Calu3 (cell line): Measurements from ENCODE around the gene PLEKHA5. TPM values are rescaled to one million over a fixed set of nuclear protein-coding genes. Genes with fewer than 3 reads are reported as not detected.

Source experiments
- BruUV-seq: library from RNA; stranded (reverse); fragments of 400-500 nt; replicated peaks from 2 replicates; lab custom pipeline; 2021; lab: Mats Ljungman, UMichigan
- CTCF ChIA-PET: fragments of 300-600 bp; sonication (Branson Sonifier 250); formaldehyde crosslinking; loops from one replicate; lab custom pipeline; 2022; ENCODE audit warnings: antibody characterized with exemption; lab: Charles Lee
- DNase-seq: peaks from one replicate; pipeline ENCODE4 v3.0.0; 2022
- H3K27ac Mint-ChIP-seq: one replicate; pipeline ENCODE4 v1.8.0; 2022; ENCODE audit warnings: mixed read lengths; ENCODE audit not compliant: unreplicated experiment
- H3K27me3 Mint-ChIP-seq: one replicate; pipeline ENCODE4 v1.8.0; 2022; ENCODE audit warnings: mixed read lengths; ENCODE audit not compliant: unreplicated experiment
- H3K36me3 Mint-ChIP-seq: one replicate; pipeline ENCODE4 v1.8.0; 2022; ENCODE audit warnings: mild to moderate bottlenecking, moderate library complexity, mixed read lengths; ENCODE audit not compliant: insufficient read depth, unreplicated experiment
- H3K4me1 Mint-ChIP-seq: one replicate; pipeline ENCODE4 v1.8.0; 2022; ENCODE audit warnings: mild to moderate bottlenecking, low read depth, mixed read lengths; ENCODE audit not compliant: unreplicated experiment
- H3K4me3 Mint-ChIP-seq: one replicate; pipeline ENCODE4 v1.8.0; 2022; ENCODE audit warnings: mild to moderate bottlenecking, low read depth, moderate library complexity, mixed read lengths; ENCODE audit not compliant: unreplicated experiment
- H3K9me3 Mint-ChIP-seq: one replicate; pipeline ENCODE4 v1.8.0; 2022; ENCODE audit warnings: low read depth, mixed read lengths; ENCODE audit not compliant: unreplicated experiment
- intact Hi-C: fragments of 100-400 bp; cut with micrococcal nuclease; formaldehyde crosslinking; loops from one replicate; pipeline ENCODE4 v1.10.0; 2022; ENCODE audit not compliant: unreplicated experiment
- total RNA-seq: library from RNA; stranded (reverse); gene quantifications from 2 replicates; pipeline ENCODE4 v1.2.3, GENCODE V29; 2022
- TF ChIP-seq, protein P1 (sequence below): fragments of 200-600 bp; IDR thresholded peaks from one replicate; pipeline ENCODE4 v1.8.0; 2022; ENCODE audit warnings: antibody characterized with exemption; ENCODE audit not compliant: unreplicated experiment

Gene PLEKHA5
- total RNA-seq, 1 experiment from 2014 or later, result 57.9 TPM

DNA sequence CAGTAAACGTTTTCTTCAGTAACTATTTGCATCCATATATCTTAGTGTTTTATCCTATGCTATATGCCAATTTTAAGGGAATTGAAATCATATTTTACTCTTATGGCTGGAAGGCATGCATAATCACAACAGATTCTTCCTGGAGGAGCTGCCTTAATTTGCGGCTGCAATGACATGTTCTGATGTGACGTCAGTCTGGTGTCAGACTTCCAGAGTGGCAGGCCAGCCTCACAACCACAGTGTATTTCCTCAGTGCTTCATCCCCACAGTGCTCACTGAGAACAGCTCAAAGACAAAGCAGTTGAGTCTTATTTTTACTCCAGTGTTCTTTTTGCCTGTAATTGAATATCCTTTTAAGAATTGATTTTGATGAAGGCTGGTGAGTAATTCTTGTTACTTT lies 107.1 kb downstream of the PLEKHA5 start:
- Mint-ChIP-seq H3K9me3 (no peaks in the 10 kb centered on the region), H3K4me3 (no peak overlapping the region), H3K36me3 (no peaks in the 10 kb centered on the region), H3K27me3 (no peaks in the 10 kb centered on the region), H3K4me1 (peaks cover 24% of the 10 kb centered on the region), H3K27ac (no peak overlapping the region)
- intact Hi-C loops, result no loop called here
- CTCF ChIA-PET, result no interaction called here
- no TSS peak for BruUV-seq
- DNase-seq, result no peak
- TF ChIP-seq, protein P1, sequence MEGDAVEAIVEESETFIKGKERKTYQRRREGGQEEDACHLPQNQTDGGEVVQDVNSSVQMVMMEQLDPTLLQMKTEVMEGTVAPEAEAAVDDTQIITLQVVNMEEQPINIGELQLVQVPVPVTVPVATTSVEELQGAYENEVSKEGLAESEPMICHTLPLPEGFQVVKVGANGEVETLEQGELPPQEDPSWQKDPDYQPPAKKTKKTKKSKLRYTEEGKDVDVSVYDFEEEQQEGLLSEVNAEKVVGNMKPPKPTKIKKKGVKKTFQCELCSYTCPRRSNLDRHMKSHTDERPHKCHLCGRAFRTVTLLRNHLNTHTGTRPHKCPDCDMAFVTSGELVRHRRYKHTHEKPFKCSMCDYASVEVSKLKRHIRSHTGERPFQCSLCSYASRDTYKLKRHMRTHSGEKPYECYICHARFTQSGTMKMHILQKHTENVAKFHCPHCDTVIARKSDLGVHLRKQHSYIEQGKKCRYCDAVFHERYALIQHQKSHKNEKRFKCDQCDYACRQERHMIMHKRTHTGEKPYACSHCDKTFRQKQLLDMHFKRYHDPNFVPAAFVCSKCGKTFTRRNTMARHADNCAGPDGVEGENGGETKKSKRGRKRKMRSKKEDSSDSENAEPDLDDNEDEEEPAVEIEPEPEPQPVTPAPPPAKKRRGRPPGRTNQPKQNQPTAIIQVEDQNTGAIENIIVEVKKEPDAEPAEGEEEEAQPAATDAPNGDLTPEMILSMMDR, result no peak

DNA sequence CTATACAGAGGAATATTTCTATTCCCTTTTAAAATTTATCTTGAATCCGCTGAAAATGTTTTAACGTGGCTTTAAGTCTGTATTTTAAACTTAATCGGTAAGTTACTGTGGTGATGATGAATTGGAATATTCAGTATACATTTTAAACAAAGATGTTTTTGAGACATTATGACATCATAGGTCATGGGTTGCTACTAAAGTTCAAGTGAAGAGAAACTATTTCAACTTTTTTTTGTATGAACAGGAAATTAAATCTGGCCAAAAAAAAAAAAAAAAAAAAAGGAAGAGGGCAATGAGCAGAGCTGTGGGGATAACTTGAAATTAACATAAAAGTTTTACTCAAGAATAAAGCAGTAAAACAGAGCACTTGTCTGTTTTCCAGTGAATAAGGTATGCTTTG lies 109.0 kb downstream of the PLEKHA5 start:
- intact Hi-C loops, result no loop called here
- Mint-ChIP-seq H3K27ac (no peak overlapping the region), H3K27me3 (no peaks in the 10 kb centered on the region), H3K9me3 (no peaks in the 10 kb centered on the region), H3K4me3 (no peak overlapping the region), H3K4me1 (peaks cover 33% of the 10 kb centered on the region), H3K36me3 (no peaks in the 10 kb centered on the region)
- DNase-seq, result no peak
- BruUV-seq, result no TSS peak
- CTCF ChIA-PET, result no interaction called here
- TF ChIP-seq, protein P1, result no peak

DNA sequence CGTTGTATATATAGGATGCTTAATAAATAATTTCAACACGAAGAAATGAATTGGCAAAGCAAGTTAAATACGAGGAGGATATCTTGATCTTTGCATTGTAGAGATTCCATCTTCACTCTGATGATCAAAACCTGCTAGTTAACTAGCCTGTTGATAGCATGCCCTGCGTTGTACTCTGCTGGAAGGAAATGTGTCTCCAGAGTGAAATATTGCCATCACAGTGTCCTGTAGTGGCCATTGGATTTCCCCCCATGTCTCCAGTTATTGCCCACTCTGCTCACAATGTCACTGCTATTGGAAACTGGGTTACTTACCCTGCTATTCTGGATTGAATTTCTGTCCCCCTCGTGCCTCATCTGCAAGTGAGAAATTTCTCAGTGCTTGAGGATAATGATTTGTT lies 109.6 kb downstream of the PLEKHA5 start:
- no peak overlapping the region for H3K4me3 Mint-ChIP-seq

DNA sequence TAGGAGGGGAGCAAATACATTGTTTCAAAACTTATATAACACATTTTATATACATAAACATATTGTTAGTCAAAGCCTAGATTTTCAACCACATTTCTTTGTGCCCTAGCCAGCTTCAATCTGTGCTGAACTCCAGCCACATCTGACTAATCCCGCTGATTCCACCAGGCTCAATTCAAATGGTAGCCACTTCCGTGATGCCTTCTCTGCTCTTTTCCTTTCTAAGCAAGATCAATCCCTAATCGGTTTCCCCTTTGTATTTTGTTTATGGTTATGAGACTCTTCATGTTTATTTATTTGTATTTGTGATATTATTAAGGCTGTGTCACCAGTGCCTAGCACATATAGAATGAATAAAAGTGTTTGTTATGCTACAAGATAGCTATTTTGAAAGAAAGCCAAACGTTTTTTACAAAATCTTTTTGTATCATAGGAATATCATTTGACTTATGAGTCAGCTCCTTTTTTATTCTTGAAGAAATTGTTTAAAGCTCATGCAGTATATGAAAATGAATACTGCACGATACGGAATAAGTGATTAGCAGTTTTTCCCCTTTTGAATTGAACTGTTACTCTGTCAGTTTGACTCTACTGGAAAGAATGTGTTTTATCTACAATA lies 110.2 kb downstream of the PLEKHA5 start:
- no peaks in the 10 kb centered on the region for H3K9me3 Mint-ChIP-seq
- H3K27ac Mint-ChIP-seq, result no peak overlapping the region
- H3K36me3 Mint-ChIP-seq, result no peaks in the 10 kb centered on the region
- CTCF ChIA-PET, result no interaction called here
- H3K4me3 Mint-ChIP-seq, result no peak overlapping the region
- no TSS peak for BruUV-seq
- H3K27me3 Mint-ChIP-seq, result no peaks in the 10 kb centered on the region
- DNase-seq, result no peak
- intact Hi-C loops, result no loop called here
- TF ChIP-seq, protein P1, result no peak
- H3K4me1 Mint-ChIP-seq, result peaks cover 22% of the 10 kb centered on the region

More for the DNA sequence above, 109.6 kb downstream of the PLEKHA5 start:
- no peak for DNase-seq
- Mint-ChIP-seq H3K27ac (no peak overlapping the region), H3K27me3 (no peaks in the 10 kb centered on the region), H3K4me1 (peaks cover 28% of the 10 kb centered on the region), H3K36me3 (no peaks in the 10 kb centered on the region), H3K9me3 (no peaks in the 10 kb centered on the region)
- intact Hi-C loops, result no loop called here
- BruUV-seq, result no TSS peak
- CTCF ChIA-PET, result no interaction called here
- TF ChIP-seq, protein P1, result no peak
